ENCODE data around the gene OR5T2.

Gene OR5T2

GRCh38 chr11:56197367-56197766 lies 36.7 kb downstream of the OR5T2 start:
- no peak for DNase-seq (ENCODE audit: low spot score)
- TF ChIP-seq, protein P1, sequence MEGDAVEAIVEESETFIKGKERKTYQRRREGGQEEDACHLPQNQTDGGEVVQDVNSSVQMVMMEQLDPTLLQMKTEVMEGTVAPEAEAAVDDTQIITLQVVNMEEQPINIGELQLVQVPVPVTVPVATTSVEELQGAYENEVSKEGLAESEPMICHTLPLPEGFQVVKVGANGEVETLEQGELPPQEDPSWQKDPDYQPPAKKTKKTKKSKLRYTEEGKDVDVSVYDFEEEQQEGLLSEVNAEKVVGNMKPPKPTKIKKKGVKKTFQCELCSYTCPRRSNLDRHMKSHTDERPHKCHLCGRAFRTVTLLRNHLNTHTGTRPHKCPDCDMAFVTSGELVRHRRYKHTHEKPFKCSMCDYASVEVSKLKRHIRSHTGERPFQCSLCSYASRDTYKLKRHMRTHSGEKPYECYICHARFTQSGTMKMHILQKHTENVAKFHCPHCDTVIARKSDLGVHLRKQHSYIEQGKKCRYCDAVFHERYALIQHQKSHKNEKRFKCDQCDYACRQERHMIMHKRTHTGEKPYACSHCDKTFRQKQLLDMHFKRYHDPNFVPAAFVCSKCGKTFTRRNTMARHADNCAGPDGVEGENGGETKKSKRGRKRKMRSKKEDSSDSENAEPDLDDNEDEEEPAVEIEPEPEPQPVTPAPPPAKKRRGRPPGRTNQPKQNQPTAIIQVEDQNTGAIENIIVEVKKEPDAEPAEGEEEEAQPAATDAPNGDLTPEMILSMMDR (IDR thresholded peaks at IDR 0.05; ENCODE audit: borderline replicate concordance, control extremely low read depth, extremely low read depth, insufficient read depth, missing control alignments) = no peak
- in situ Hi-C loops (cut with MboI; ENCODE audit: low sequenced_read_pairs, unreplicated experiment) = no loop called here

- in situ Hi-C loops (cut with MboI; ENCODE audit: low sequenced_read_pairs, unreplicated experiment) = no loop called here
- TF ChIP-seq, protein P1 (IDR thresholded peaks at IDR 0.05; ENCODE audit: borderline replicate concordance, control extremely low read depth, extremely low read depth, insufficient read depth, missing control alignments) = no peak
- DNase-seq (ENCODE audit: low spot score) = no peak
Observed at GRCh38 chr11:56196705-56197104, 37.4 kb downstream of the OR5T2 start.

DNA sequence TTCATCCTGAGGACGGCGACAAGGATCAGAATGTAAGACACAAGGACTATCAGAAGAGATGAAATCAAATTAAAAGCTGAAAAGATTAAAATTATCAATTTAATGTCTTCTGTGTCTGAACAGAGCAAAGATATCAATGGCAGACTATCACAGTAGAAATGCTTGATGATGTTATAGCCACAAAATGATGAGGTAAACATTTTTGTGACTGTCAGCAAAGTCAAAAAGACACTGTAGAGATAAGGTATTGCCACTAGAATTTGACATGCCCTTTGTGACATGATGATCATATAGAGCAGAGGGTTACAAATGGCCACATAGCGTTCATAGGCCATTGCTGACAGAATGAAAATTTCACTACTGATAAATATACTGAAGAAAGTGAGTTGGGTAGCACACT lies 45.5 kb downstream of the OR5T2 start:
- in situ Hi-C loops (cut with MboI; ENCODE audit: low sequenced_read_pairs, unreplicated experiment) = no loop called here
- TF ChIP-seq, protein P1 (IDR thresholded peaks at IDR 0.05; ENCODE audit: borderline replicate concordance, control extremely low read depth, extremely low read depth, insufficient read depth, missing control alignments) = no peak
- DNase-seq (ENCODE audit: low spot score) = no peak

GRCh38 chr11:56183459-56183858 lies 50.6 kb downstream of the OR5T2 start:
- in situ Hi-C loops (cut with MboI; ENCODE audit: low sequenced_read_pairs, unreplicated experiment) = no loop called here
- TF ChIP-seq, protein P1 (IDR thresholded peaks at IDR 0.05; ENCODE audit: borderline replicate concordance, control extremely low read depth, extremely low read depth, insufficient read depth, missing control alignments) = no peak
- no peak for DNase-seq (ENCODE audit: low spot score)
